Measurements from ENCODE around the gene CDKL2.
"Not testable (repeated sequence)": the region's sequence is repeated elsewhere in the genome, so short reads cannot be mapped to it uniquely, and the experiment has no call there.

CDKL2 gene

GRCh38 chr4:75630174-75630936, at the start of gene CDKL2:
Gene CDKL2 (minus strand): TSS chr4:75630528. CDS start chr4:75625988, 4,540 bp downstream.
- peak; percentile 17 to 19 for DNase-seq (ENCODE audit: low read depth in 2 of 2)

GRCh38 chr4:75678965-75679364, 48.6 kb upstream of the CDKL2 start:
- no peak for DNase-seq (ENCODE audit: low read depth in 2 of 2)

DNA sequence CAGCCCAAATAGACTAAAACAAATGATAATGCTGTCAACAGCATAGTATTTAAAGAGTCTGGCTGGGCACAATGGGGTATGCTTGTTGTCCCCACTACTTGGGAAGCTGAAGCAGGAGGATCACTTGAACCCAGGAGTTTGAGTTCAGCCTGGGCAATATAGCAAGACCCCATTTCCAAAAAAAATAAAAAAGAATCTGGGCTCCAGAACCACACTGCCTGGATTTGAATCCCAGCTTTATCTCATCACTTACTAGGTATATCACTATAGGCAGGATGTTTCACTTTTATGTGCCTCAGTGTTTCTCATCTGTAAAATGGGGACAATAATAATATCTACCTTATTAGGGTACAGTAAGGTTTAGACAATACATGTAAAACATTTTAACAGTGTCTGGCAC, 48.1 kb upstream of the CDKL2 start:
- no peak for DNase-seq (ENCODE audit: low read depth in 2 of 2)

- DNase-seq (ENCODE audit: low read depth in 2 of 2): no peak
Observed at GRCh38 chr4:75675004-75675531, 44.7 kb upstream of the CDKL2 start.

DNA sequence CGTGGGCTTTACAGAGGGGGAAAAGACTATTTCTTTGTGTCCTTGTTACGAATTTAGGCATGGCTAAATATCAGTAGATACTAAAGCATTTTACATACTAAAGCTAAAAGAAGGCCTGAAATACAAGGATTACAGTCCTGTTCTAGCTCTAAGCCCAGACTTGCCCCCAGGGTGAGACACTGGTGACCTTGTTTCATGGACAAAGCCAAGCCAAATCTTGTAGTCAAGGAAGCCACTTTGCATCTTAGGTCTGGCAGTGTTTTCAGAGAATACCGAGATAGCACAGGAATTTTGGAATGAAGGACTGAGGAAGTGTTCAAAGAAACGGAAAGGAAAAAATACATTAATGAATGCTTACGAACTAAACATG, 43.6 kb upstream of the CDKL2 start:
- DNase-seq (ENCODE audit: low read depth in 2 of 2): no peak

GRCh38 chr4:75673027-75673958, 43.0 kb upstream of the CDKL2 start, which contains the start of gene G3BP2:
Gene G3BP2 (minus strand): TSS chr4:75673411. CDS start chr4:75662025, 11,386 bp downstream.
- peak; percentile 93 for DNase-seq (ENCODE audit: low read depth in 2 of 2)

DNA sequence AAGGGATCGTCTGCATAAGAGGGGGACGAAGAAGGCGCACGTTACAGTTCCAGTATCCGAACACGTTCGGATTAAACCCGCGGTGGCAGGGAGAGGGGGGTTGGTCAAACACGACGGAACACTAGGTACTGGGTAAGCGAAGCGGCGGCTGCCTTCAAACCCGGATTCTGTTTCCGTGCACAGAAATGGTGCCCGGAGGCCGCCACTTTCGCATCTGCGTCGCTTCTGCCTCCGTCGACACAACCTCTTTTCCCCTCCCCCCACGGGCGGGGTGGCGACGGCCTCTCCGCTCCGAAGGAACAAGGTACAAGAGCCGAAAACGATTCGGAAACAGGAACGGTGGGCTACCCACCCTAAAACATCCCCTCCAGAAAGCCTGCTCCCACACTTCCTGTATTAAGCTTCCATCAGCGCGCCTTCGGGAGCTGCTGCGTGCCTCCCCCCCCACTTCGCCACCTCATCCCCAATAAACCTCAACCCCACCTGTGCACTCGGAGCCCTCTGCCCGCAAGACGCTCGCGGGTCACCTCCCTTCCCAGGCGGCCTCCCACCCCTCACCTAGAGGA, 42.2 kb upstream of the CDKL2 start:
- DNase-seq (ENCODE audit: low read depth in 2 of 2): no peak

DNA sequence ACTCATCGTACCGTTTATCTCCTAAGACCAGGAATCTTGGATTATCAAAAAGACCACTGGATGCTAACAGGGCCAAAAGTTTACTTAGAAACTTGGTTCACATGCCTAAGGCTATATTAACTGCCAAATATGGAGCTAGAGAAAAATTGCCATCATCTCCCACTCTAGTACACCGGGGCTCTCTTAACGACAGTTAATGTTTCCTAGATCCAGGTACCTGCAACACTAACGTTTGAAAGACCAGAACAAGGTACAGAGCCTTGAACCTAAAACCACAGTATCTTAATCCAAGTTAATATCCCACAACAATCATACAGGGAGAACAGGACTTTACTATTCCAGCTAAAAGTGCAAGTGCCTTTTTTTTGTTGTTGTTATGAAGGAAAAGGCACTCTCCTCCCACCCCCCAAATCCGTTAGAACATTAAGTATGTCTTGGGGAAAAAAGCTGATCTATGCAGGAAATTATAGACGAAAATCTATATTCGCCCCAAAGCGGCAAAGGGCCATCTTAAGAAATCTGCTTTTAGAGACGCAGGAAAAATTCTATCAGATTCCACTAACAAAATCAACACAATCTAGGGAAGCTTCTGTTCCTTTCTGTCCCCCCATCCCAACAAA, 41.6 kb upstream of the CDKL2 start:
- no peak for DNase-seq (ENCODE audit: low read depth in 2 of 2)

DNA sequence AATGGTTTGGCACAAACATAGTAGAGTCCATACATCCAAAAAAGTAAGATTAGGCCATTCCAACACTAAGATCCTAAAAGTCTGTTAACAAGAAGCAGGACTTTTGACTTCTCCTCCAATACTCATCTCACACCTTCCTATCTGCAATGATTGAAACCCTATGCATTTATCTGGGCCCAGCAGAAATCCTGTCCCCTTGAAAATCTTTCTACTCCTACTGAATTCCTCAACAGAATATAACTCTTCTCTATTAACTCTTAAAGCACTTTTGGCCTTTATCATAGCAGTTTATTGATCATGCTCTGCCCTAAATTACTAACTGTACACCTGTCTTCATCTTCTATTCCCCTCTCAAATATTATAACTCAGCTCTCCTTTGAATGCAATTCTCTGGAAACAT, 38.3 kb upstream of the CDKL2 start:
- no peak for DNase-seq (ENCODE audit: low read depth in 2 of 2)

DNA sequence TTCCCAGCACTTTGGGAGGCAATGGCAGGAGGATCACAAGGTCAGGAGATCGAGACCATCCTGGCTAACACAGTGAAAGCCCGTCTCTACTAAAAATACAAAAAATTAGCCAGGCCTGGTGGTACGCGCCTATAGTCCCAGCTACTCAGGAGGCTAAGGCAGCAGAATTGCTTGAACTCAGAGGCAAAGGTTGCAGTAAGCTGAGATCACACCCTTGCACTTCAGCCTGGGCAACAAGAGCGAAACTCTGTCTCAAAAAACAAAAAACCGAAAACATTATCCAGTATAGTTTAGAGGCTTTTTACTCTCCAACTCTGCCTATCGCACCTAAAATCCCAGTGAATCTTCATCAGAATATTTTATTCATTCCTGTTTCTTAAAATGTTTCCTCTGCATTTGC, 37.3 kb upstream of the CDKL2 start:
- not testable (repeated sequence) for DNase-seq (ENCODE audit: low read depth in 2 of 2)

DNA sequence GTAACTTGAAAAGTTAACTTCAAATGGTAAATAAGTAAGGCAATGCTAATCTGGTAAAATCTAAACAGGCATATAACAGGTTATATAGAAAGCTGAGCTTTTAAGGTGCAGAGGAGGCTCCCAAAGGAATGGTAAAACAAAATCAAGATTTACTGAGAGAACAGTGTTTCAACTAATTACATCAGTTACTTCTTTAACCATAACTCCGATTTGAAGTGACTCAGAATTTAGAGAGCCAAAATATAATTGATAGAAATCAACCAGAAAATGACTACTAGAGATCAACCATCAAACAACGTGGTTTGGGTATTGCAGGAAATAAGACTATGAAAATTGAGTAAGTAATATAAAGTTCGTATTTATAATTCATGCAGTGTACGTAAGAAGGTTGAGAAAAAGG, 36.0 kb upstream of the CDKL2 start:
- DNase-seq (ENCODE audit: low read depth in 2 of 2): no peak

DNA sequence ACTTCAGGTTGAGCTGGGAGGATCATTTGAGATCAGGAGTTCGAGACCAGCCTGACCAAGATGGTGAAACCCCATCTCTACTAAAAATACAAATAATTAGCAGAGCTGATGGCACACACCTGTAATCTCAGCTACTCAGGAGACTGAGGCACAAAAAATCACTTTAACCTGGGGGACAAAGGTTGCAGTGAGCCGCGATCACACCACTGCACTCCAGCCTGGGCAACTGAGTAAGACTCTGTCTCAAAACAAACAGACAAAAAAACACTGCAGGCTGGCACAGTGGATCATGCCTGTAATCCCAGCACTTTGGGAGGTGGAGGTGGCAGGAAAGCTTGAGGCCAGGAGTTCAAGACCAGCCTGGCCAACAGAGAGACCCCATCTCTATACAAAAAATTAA, 34.3 kb upstream of the CDKL2 start:
- not testable (repeated sequence) for DNase-seq (ENCODE audit: low read depth in 2 of 2)

DNA sequence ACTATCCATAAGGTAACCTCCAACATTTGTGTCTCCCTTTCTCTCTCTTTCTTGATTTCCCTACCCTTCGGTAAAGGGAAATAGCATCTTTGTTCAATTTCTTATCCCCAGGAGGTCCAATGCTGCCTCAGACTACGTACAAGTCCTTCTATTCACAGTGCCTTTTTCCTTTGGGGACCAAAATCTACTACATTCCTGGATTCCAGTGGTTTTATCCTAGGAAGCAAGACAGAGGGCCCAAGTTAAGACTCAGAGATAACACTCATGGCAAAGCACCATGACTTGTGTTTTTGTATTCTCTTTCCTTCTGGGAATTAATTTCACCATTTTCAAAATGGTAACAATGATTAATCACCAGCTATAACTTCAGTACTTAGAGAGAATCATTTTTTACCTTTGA, 32.3 kb upstream of the CDKL2 start:
- DNase-seq (ENCODE audit: low read depth in 2 of 2): no peak

DNA sequence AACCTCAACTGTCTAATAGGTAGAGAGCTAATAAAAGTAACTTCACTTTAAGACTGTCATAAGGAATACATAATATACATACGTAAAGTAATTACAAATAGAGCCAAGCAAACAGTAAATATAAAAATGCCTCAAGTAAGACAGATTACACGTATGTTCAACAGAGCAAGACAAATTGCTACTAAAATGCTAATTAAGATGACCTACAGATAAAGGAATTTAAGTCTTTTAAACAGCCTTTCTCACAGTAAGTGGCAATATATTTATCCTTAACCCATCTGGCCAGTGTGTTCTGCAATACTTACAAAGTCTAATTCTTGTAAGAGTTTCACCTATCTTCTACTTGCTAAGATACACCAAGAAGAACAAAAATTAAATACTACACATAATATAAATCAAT, 30.2 kb upstream of the CDKL2 start:
- no peak for DNase-seq (ENCODE audit: low read depth in 2 of 2)

DNA sequence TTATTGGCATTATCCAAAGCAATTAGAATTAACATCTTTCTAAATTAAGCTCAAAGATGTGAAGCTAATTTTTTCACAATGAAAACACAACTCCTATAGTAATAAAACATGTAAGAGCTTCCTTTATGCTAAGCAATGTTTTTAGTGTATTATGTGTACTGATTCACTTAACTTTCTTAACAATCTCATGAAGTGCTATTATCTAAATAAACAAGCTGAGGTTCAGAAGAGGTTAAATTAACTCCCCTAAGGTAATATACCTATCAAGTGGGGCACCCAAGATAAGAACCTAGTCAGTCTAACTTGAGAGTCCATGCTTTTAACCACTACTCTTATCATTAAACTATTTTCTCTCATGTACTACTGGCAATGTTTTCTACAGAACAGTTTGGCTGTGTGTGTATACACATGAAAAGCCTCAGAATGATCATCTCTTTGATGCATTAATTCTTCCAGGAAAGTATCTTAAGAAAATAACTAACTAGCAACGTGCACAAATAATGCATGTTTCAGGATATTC, 29.2 kb upstream of the CDKL2 start:
- DNase-seq (ENCODE audit: low read depth in 2 of 2): no peak

- DNase-seq (ENCODE audit: low read depth in 2 of 2): no peak
Observed at GRCh38 chr4:75658876-75659275, 28.5 kb upstream of the CDKL2 start.

DNA sequence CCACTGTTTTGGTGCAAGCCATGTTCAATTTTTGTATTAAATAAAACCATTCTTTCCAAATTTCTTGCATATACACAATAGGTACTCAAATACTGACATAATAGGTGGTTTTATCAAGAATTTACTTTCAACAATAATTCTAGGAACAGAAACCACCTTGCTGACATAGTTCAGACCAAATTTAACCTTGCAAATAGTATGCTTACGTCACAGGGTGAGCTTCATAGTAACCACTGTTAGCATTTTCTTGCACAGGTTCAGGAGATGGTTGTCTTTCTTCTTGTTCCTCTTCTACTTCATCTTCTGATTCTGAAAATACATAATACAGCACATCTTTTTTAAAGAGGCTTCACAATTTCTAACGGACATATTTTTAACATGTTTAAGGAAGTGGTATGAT, 25.2 kb upstream of the CDKL2 start:
- DNase-seq (ENCODE audit: low read depth in 2 of 2): no peak

GRCh38 chr4:75654905-75655304, 24.6 kb upstream of the CDKL2 start:
- no peak for DNase-seq (ENCODE audit: low read depth in 2 of 2)

DNA sequence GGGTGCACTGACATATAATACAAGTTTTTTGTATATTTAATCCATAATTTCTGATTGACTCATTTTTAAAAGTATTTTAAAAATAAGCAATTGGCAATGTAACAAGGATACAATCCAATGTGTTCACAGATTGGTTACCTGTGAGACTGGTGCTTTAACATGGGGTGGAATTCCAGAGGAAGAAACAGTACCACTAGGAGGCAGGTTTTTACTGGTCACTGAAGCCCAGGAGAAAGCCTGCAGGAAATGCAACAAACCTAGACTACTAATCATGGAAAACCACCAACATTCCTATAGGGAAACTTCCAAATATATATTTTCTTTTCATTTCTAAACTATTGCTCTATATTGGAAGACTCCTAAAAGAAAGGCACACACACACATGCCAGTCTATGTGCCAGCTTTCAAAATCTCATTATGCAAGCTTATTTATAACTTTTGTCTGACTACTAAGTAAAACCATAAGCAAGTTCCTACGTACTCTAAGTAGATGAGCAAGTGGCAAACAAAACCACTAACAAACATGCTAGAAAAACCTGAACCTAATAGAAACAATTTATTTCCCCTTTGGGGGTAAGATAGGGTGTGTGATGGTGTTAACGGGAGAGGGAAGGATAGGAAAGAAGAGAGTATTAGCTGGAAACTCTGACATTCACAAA, 23.6 kb upstream of the CDKL2 start:
- no peak for DNase-seq (ENCODE audit: low read depth in 2 of 2)

DNA sequence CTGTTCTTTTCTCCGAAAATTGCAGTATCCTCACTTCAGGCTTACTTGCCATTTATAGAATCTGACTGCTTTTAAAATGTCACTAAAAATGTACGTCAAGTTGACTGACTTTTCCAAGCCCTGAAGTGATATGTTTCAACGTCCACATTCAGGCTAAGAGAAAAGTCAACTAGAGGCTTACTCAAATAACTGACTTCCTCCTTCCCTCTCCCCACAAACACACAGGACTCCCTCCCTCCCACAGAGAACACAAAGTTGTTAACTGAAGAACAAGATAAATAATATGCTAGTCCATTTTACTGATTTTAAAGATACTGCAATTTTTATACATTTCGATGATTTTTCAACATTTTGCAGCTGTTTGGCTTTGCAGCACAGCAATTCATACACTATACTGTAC, 13.8 kb upstream of the CDKL2 start:
- DNase-seq (ENCODE audit: low read depth in 2 of 2): no peak

GRCh38 chr4:75643651-75644050, 13.3 kb upstream of the CDKL2 start:
- DNase-seq (ENCODE audit: low read depth in 2 of 2): no peak
